HG03108 (cell line): Measurements from ENCODE around the gene PTBP1.
"Not testable (repeated sequence)": the region's sequence is repeated elsewhere in the genome, so short reads cannot be mapped to it uniquely, and the experiment has no call there.

Experiments
- ATAC-seq: cut with Tn5 transposase; IDR thresholded peaks from one replicate; pipeline ENCODE4 v1.9.1; 2021; ENCODE audit warnings: moderate library complexity; ENCODE audit not compliant: unreplicated experiment

PTBP1 gene

GRCh38 chr19:824885-825284 lies 27.6 kb downstream of the PTBP1 start:
- ATAC-seq: no peak

DNA sequence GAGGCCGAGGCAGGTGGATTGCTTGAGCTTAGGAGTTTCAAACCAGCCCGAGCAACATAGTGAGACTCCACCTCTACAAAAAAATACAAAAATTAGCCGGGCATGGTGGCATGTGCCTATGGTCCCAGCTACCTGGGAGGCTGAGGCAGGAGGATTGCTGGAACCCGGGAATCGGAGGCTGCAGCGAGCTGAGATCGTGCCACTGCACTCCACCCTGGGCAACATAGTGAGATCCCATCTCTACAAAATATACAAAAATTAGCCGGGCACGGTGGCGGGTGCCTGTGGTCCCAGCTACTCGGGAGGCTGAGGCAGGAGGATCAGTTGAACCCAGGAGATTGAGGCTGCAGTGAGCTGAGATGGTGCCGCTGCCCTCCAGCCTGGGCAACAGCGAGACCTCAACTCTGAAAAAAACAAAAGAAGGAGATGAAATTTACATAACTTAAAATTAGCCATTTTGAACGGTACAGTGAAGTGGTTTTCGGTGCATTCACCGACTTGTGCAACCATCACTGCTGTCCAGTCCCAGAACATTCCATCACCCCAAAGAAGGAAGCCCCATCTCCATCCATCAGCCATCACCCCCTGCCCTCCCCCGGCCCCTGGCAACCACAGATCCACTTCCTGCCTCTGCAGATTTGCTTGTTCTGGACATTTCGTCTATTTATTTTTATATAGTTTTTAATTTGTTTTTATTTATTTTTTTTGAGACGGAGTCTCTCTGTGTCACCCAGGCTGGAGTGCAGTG lies 28.8 kb downstream of the PTBP1 start:
- ATAC-seq: no peak

DNA sequence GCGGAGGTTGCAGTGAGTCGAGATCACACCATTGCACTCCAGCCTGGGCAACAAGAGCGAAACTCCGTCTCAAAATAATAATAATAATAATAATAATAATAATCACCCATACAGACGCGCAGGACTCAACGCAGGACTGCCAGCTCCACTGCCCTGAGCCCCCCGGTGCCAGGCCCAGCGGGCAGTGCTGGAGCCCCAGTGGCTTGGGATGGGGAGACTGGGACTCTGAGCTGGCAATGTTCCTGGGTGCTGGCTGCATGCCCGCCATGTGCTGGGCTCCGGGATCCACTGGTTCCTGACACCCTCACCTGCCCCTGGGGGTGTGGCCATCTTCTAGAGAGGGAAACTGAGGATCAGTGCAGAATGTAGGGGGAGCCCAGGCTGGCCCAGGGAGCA lies 30.1 kb downstream of the PTBP1 start:
- ATAC-seq: no peak

GRCh38 chr19:827710-828321 lies 30.6 kb downstream of the PTBP1 start, which contains the start of gene AZU1:
Gene AZU1 (plus strand): TSS chr19:827837. CDS start chr19:827847, 10 bp downstream.
- no peak for ATAC-seq

GRCh38 chr19:829129-829758 lies 32.0 kb downstream of the PTBP1 start:
- ATAC-seq: no peak

- ATAC-seq: no peak
Measured at GRCh38 chr19:831407-832369, 34.4 kb downstream of the PTBP1 start.

DNA sequence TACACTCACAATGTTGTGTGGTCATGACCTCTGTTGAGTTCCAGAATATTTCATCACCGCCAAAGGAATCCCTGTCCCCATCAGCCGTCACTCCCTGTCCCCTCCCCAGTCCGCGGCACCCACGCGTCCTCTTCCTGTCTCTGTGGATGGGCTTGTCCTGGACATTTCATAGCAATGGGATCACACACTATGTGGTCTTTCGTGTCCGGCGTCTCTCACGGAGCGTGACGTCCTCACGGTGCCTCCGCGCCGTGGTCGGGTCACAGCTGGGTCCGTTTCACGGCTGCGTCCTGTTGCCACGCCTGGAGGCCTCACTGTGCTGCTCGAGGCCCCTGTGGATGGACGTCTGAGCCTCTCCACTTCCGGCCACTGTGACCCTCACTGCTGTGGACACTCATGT lies 37.0 kb downstream of the PTBP1 start:
- ATAC-seq: no peak

DNA sequence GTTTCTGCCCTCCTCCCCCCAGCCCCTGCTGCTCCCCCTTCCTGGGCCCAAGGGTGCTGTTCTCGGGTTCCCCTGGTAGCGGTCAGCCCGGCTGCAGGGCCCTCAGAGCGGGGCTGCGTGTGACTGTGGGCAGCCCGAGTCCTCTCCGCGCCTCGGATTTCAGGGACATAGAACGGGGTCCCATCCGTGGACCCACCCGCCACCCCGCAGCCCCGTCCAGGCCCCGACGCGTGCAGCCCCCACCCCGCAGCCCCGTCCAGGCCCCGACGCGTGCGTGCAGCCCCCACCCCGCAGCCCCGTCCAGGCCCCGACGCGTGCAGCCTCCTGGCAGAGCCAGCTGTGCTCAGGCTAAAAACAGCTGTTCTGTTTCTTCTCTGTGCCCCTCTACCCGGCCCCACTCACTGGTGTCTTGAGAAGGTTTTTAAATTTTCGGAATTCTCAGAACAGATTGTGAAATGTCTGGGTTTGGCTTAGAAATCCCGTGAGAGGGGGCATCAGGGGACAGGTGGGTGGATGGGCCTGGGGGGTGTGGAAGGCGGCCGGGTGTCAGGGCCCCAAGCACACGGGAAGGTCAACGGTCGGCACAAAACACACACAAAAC lies 38.1 kb downstream of the PTBP1 start:
- ATAC-seq: no peak

DNA sequence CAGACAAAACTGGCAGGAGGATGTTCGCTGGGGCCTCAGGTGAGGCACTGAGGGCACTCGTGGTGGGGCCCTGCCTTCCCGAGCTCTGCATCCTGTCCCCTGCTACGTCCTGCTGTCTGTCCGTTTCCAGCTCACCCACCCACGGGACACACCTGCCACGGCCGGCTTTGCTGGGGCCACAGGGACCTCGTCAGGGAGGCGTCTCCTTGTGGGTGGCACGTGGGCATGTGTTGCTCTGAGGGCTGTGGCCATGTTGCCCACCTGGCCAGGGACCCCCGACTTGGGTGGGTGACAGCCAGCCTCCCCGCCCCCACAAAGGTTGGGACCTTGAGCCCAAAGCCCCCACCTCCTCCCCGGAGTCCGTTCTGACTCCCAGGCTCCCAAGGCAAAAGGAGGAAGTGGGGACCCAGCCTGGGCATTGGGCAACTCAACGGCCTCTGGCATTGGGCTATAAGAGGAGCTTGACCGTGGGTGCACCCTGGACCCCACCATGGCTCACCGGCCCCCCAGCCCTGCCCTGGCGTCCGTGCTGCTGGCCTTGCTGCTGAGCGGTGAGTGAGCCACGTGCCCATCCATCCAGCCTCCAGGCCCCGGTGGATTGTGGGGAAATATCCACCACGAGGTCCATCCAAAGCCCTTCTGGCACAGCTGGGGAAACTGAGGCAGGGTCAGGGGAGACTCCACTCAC lies 43.4 kb downstream of the PTBP1 start, which contains the start of gene PRTN3:
Gene PRTN3, plus strand, starts transcription at position 481 of the 688 bp plus-strand sequence. Its CDS starts 10 bp downstream, at position 491.
- no peak for ATAC-seq

DNA sequence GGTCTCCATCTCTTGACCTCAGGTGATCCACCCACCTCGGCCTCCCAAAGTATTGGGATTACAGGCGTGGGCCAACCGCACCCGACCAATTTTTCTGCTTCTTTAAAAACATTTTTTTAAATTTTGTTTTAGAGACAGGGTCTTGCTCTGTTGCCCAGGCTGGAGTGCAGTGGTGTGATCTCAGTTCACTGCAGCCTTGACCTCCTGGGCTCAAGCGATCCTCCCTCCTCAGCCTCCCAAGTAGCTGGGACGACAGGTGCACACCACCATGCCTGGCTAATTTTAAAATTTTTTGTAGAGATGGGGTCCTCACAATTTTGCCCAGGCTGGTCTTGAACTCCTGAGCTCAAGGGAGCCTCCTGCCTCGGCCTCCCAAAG lies 45.5 kb downstream of the PTBP1 start:
- not testable (repeated sequence) for ATAC-seq

GRCh38 chr19:843180-843835 lies 46.1 kb downstream of the PTBP1 start:
- ATAC-seq: no peak

- no peak for ATAC-seq
Measured at GRCh38 chr19:843836-844545, 46.7 kb downstream of the PTBP1 start.

GRCh38 chr19:844546-844971 lies 47.3 kb downstream of the PTBP1 start:
- ATAC-seq: no peak

- no peak for ATAC-seq
Measured at GRCh38 chr19:845707-846521, 48.7 kb downstream of the PTBP1 start.

DNA sequence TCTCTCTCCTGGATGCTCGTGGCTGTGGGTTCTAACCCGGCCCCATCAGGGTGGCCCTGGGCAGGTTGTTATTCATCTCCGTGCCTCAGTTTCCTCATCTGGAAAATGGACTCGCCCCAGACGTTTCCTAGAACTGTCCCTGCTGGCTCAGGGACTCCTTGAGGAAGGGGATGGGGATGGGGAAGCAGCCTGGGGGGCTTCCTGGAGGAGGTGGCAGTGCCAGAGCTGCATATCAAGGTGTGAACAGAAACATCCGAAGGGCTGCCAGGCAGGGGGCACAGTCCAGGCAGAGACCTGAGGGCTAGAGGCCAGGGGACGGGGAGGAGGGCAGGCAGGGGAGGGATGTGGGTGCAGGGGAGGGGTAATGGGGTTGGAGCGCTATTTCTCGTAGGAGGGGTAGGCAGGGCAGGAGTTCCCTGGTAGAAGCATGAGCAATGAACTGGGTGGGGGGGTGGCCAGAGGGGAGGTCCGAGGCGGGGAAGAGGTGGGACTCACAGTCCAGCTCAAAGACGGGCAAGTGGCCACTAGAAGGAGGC lies 51.2 kb downstream of the PTBP1 start:
- ATAC-seq: no peak

- not testable (repeated sequence) for ATAC-seq
Measured at GRCh38 chr19:849195-849594, 51.9 kb downstream of the PTBP1 start.

DNA sequence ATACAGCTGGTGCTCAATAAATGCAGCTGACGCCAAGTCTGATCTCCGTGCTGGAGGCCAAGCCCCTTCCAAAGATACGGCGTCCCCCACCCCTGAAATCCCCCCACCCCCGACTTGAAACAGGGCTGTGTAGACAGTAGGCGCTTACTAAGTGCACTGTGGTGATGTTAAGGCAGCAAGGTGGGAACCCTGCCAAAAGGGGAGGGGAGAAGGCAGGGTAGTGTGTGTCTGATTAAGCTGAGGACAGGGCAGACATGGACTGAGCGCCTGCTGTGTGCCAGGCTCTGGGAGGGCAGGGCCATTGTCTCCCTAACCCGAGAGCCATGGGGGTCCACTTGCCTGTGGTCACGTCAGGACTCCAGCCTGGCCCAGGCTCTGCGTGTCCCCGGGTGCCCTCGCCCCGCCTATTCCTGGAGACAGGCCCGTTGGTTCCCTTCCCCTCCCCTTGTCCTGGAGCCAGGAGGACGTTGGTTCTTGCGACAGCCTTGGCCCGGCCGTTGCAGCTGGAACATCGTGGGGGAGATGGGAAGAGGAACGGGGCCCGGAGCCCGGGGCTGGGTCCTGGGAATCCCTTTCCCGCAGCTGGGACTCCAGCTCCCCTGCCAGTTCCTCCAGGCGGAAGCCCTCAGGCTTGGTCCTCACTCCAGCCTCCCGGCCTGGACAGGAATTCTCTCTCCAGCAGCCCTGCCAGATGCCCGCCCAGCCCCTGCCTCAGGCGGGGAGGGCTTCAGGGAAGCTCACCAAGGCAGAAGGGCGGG lies 53.1 kb downstream of the PTBP1 start:
- ATAC-seq: no peak
